ENCODE results near the gene MYCN.
A peak's percentile ranks its signal among the peaks of the same experiment; 100 is the strongest.

The MYCN gene

DNA sequence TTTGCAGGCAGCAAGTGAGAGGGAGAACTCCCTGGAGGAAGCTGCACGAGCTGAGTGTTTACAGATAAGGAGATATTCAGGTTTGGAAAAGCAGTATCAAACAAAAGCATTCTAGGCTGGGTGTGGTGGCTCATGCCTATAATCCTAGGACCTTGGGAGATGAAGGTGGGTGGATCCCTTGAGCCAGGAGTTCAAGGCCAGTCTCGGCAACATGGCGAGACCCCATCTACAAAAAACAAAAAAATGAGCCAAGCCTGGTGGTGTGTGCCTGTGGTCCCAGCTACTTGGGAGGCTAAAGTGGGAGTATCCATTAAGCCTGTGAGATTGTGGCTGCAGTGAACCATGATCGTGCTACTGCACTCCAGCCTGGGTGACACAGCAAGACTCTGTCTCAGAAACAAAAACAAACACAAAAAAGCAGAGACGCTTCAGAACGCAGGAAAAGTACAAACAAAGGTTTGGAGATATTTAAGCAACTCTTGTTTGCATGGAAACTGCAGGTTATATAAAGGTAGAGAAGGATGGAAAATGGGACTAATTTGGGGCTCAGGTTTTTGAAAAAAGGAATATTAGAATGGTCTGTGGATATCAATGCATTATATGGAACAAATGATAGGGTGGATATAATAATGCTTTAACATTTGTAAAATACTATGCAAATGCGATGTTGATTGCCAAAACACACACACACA lies 31.6 kb downstream of the MYCN start:
- Histone ChIP-seq H4K20me1 (no peaks in the 10 kb centered on the region), H3K4me1 (peaks cover 0 to 22% (median 8%) of the 10 kb centered on the region in 10 experiments; a peak in 8 of 20 replicates), H3K4me2 (no peak overlapping the region), H3K27ac (no peak overlapping the region), H3K9ac (no peak overlapping the region), H3K27me3 (no peaks in the 10 kb centered on the region), H3K36me3 (no peaks in the 10 kb centered on the region), H3K9me3 (replicated peaks in 1 of 11) (no peaks in the 10 kb centered on the region), H3K4me3 (no peak overlapping the region)
- no peak for TF ChIP-seq Cebpa-rat (IDR thresholded peaks at IDR 0.05)

DNA sequence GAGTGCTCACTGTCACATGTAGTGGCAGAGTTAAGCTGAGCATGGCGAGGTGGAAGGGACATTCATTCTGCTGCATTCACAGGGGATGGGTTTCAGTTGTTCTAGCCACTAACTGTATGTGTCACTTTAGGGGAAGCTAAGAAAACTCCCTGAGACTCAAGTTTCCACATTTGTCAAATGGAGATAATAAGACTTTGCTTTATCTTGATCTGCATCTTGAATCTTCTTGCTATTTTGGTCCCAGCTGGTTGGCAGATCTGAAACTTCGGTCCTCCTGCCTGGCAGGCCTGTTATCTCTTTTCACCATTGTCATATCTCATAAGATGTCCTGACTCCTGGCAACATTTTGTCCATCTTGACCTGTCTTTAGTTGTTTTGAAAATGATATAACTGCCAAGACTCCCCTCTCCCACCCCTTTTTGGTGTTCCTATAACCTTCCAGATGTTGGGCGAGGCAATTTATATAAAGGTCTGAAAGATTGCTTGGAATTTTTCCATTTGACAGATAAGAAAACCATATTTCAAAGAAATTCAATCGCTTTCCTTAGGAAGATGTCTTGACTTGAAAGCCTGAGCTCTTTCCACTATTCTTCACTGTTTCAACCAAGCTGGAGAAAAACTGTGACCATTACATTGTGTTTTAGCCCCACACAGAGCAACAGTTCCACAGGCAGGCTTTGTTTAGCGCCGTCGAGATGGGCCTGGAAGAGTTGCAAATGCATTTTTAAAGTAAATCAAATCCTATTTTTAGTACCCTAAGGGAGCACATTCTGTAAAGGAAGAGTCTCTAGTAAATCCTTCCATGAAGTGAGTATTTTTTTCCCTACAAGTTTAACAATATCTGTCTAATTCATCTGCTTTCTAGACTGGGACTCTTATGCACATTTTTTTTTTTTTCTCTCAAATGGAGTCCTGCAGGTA lies 33.4 kb downstream of the MYCN start:
- Histone ChIP-seq H3K36me3 (no peaks in the 10 kb centered on the region), H4K20me1 (no peaks in the 10 kb centered on the region), H3K4me1 (peaks cover 0 to 11% (median 5%) of the 10 kb centered on the region in 10 experiments; a peak in 5 of 20 replicates), H3K9ac (no peak overlapping the region), H3K27ac (no peak overlapping the region), H3K4me3 (no peak overlapping the region), H3K4me2 (no peak overlapping the region), H3K27me3 (no peaks in the 10 kb centered on the region), H3K9me3 (replicated peaks in 1 of 11) (no peaks in the 10 kb centered on the region)
- TF ChIP-seq Cebpa-rat (IDR thresholded peaks at IDR 0.05), result no peak

DNA sequence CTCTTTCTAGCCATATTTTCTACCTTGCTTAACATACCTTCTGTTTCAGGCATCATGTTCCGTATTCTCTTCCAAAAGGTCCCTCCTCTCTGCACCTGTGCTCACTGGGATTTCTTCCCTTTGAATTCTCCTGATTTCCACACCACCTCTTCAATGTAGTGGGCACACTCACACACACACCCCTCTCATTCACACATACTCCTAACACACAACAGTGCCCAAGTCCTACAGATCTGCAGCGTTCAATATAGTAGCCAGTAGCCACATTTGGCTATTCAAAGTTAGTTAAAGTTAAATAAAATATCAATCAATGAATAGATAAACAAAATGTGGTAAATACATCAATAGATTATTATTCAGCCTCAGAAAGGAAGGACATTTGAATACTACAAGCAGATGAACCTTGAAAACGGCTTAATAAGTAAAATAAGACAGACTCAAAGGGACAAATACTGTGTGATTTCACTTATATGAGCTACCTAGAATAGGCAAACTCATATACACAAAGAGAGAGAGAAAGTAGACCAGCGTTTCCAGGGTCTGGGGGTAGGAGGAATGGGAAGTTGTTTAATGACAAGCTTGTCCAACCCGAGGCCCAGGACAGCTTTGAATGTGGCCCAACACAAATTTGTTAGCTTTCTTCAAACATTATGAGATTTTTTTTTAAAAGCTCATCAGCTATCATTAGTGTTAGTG lies 34.4 kb downstream of the MYCN start:
- no peak overlapping the region for H3K27ac ChIP-seq
- no peak overlapping the region for H3K4me3 ChIP-seq
- no peak for TF ChIP-seq Cebpa-rat (IDR thresholded peaks at IDR 0.05)
- no peaks in the 10 kb centered on the region for H3K9me3 ChIP-seq (replicated peaks in 1 of 11)
- H3K4me1 ChIP-seq, result peaks cover 0 to 11% (median 5%) of the 10 kb centered on the region in 10 experiments; a peak in 5 of 20 replicates
- H4K20me1 ChIP-seq, result no peaks in the 10 kb centered on the region
- no peaks in the 10 kb centered on the region for H3K27me3 ChIP-seq
- H3K36me3 ChIP-seq, result no peaks in the 10 kb centered on the region
- H3K4me2 ChIP-seq, result peak overlapping the region in 4 of 11 experiments; percentile 25 to 46 (median 32); a peak in 6 of 22 replicates
- no peak overlapping the region for H3K9ac ChIP-seq

DNA sequence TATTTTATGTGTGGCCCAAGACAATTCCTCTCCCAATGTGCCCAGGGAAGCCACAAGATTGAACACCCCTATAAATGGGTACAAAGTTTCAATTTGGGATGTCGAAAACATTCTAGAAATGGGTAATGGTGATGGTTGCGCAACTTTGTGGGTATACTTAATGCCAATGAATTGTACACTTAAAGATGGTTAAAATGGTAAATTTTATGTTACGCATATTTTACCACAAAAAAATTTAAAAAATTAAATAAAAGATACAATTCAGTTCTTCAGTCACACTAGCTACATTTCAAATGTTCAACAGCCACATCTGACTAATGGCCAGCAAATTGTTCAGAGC lies 34.9 kb downstream of the MYCN start:
- Histone ChIP-seq H3K27me3 (no peaks in the 10 kb centered on the region), H3K4me3 (no peak overlapping the region), H3K9me3 (replicated peaks in 1 of 11) (no peaks in the 10 kb centered on the region; a peak in 1 of 22 replicates), H3K27ac (no peak overlapping the region), H3K4me1 (peaks cover 0 to 11% (median 5%) of the 10 kb centered on the region in 10 experiments; a peak in 5 of 20 replicates), H3K4me2 (peak overlapping the region in 4 of 11 experiments; percentile 25 to 46 (median 32); a peak in 7 of 22 replicates), H4K20me1 (no peaks in the 10 kb centered on the region), H3K9ac (no peak overlapping the region), H3K36me3 (no peaks in the 10 kb centered on the region)
- peak in 6 of 11 experiments; percentile 41 to 84 (median 70); a peak in 10 of 22 replicates for TF ChIP-seq Cebpa-rat (IDR thresholded peaks at IDR 0.05)

DNA sequence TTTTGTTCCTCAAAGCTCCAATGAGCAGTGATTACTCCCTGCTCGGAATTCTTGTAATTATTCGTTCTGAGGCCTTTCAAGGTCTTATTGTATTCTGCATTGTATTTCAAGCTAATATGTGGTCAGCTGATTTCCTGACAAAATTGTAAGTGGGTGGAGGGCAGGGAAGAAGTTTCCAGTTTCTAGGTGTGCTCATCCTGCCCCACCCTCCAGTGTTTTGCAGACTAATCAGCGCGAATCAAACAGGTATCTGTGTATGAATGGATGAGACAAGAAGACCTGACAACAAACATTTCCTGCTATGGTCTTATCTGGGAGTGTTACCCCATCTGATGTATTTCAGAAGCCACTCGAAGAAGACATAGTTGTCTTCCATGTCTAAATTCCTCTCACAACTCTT lies 35.3 kb downstream of the MYCN start:
- Histone ChIP-seq H3K27ac (no peak overlapping the region), H3K4me2 (peak overlapping the region in 3 of 11 experiments; percentile 25 to 46 (median 29); a peak in 4 of 22 replicates), H3K9me3 (replicated peaks in 1 of 11) (no peaks in the 10 kb centered on the region; a peak in 1 of 22 replicates), H3K36me3 (no peaks in the 10 kb centered on the region), H4K20me1 (no peaks in the 10 kb centered on the region), H3K4me3 (no peak overlapping the region), H3K4me1 (peaks cover 0 to 11% (median 5%) of the 10 kb centered on the region in 10 experiments; a peak in 5 of 20 replicates), H3K27me3 (no peaks in the 10 kb centered on the region), H3K9ac (no peak overlapping the region)
- TF ChIP-seq Cebpa-rat (IDR thresholded peaks at IDR 0.05), result no peak

DNA sequence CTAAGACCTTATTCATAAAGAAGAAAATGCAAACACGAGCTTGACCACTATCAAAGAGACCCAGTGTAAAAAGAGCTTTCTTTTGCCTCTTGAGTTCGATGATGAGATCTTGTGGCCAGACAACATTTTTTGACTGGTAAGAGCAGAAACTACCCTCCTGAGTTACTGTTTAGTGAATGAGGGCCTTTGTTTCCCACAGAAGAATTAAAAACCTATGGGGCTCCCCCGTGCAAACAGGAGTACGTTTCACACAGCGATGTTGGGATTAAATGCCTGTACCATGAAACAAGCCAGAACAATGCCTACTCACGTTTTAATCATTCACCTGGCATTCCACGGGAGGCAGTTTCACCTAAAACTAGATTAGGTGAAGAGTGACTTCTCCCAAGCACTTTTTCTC lies 36.0 kb downstream of the MYCN start:
- Histone ChIP-seq H3K27me3 (no peaks in the 10 kb centered on the region), H3K36me3 (no peaks in the 10 kb centered on the region), H3K4me2 (no peak overlapping the region), H3K9ac (no peak overlapping the region), H3K27ac (no peak overlapping the region), H3K4me3 (no peak overlapping the region), H4K20me1 (no peaks in the 10 kb centered on the region), H3K4me1 (peaks cover 0 to 11% (median 5%) of the 10 kb centered on the region in 10 experiments; a peak in 5 of 20 replicates), H3K9me3 (replicated peaks in 1 of 11) (no peaks in the 10 kb centered on the region; a peak in 1 of 22 replicates)
- TF ChIP-seq Cebpa-rat (IDR thresholded peaks at IDR 0.05), result no peak

DNA sequence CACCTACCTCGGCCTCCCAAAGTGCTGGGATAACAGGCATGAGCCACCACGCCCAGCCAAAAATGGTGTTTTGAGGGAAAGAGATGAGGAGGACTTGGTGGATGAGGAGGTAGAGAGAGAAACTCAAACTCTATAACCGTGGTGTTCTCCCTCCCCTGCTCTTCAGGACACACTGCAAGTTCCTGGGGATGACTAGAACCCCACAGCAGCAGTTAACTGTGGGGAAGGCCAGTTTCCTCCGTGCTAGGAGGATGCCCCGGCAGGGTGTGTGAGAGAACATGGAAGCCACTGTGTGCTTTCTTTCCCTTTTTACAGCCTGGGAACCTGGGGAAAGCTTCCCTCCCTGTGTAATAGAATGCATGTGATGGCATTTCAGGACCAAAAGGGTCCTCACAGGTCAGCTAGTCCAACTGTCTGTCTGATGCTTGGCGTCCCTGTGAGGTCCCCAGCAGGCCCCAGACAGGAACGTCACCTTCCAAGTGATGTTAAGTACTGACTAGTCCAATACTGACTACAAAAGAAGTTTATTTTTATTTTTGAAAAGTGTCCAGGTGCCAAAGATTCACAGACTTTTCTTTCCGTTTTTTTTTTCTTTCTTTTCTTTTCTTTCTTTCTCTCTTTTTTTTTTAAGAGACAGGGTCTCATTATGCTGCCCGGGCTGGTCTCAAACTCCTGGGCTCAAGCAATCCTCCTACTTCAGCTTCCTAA lies 38.9 kb downstream of the MYCN start:
- Histone ChIP-seq H3K4me1 (peaks cover 13 to 32% (median 26%) of the 10 kb centered on the region in 10 experiments), H3K27ac (no peak overlapping the region), H3K4me2 (no peak overlapping the region), H3K9ac (no peak overlapping the region), H3K36me3 (no peaks in the 10 kb centered on the region), H4K20me1 (no peaks in the 10 kb centered on the region), H3K9me3 (replicated peaks in 1 of 11) (no peaks in the 10 kb centered on the region; a peak in 1 of 22 replicates), H3K4me3 (no peak overlapping the region), H3K27me3 (no peaks in the 10 kb centered on the region)
- TF ChIP-seq Cebpa-rat (IDR thresholded peaks at IDR 0.05), result no peak

DNA sequence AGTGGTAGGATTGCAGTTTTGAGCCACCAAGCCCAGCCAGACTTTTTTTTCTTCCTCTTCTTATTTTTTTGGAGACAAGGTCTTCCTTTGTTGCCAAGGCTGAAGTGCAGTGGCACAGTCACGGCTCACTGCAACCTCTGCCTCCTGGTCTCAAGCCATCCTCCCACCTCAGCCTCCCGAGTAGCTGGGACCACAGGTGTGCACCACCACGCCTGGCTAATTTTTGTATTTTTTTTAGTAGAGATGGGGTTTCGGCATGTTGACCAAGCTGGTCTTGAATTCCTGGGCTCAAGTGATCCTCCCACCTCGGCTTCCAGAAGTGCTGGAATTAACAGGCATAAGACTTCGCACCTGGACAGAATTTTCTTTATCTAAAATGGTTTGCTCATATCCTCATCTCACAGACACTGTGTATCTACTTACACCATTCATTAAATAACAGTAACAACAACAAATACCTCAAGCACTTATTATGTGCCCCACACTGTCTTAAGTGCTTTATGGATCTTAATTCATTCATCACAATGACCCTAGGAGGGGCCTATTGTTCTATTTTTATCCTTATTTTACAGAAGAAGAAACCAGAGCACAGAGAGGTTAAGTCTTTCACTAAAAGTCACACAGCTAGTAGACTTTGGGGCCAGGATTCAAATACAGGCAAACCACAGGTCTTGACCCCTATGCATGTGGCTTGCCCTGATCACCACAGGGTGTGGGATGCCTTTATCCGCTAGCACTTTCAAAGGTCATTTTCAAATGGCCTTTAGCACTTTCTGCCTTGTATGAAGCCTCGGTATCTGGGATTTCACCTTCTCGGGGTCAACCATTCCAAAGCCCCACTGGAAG lies 39.6 kb downstream of the MYCN start:
- H3K9me3 ChIP-seq (replicated peaks in 1 of 11), result no peaks in the 10 kb centered on the region; a peak in 1 of 22 replicates
- H3K4me2 ChIP-seq, result no peak overlapping the region
- no peaks in the 10 kb centered on the region for H3K36me3 ChIP-seq
- H3K9ac ChIP-seq, result no peak overlapping the region
- H4K20me1 ChIP-seq, result no peaks in the 10 kb centered on the region
- peaks cover 13 to 34% (median 28%) of the 10 kb centered on the region in 10 experiments for H3K4me1 ChIP-seq
- no peak overlapping the region for H3K4me3 ChIP-seq
- TF ChIP-seq Cebpa-rat (IDR thresholded peaks at IDR 0.05), result no peak
- no peak overlapping the region for H3K27ac ChIP-seq
- H3K27me3 ChIP-seq, result no peaks in the 10 kb centered on the region
